Transverse colon (tissue), 4 donors: ENCODE measurements around the gene LILRA5.

Experiments used
- EP300 ChIP-seq: sonication (generic); formaldehyde crosslinking; IDR thresholded peaks from one replicate; pipeline ENCODE4 v1.6.1; 2017; ENCODE audit warnings: antibody characterized with exemption, low read depth
- POLR2A ChIP-seq: fragments of 450-650 bp; IDR thresholded peaks from one replicate; pipeline ENCODE4 v1.6.1; 2016; ENCODE audit warnings: antibody characterized with exemption, mild to moderate bottlenecking, moderate library complexity
- POLR2AphosphoS5 ChIP-seq, 3 donors: sonication (generic); formaldehyde crosslinking; IDR thresholded peaks; one replicate each; pipeline ENCODE4 v1.6.1; 2016; ENCODE audit warnings: antibody characterized with exemption in 3 of 3
- TF ChIP-seq, protein P1 (sequence below), 5 experiments: fragments of 200-600 bp in 3 of 5; fragments of 450-650 bp in 2 of 5; sonication (generic) in 3 of 5; IDR thresholded peaks; 1 replicate in 2 of 5; 2 replicates in 3 of 5; pipeline ENCODE4 v1.5.1; 2016 to 2017; ENCODE audit warnings: antibody characterized with exemption in 5 of 5, inconsistent platforms in 3 of 5, mild to moderate bottlenecking in 2 of 5, moderate library complexity in 1 of 5

DNA sequence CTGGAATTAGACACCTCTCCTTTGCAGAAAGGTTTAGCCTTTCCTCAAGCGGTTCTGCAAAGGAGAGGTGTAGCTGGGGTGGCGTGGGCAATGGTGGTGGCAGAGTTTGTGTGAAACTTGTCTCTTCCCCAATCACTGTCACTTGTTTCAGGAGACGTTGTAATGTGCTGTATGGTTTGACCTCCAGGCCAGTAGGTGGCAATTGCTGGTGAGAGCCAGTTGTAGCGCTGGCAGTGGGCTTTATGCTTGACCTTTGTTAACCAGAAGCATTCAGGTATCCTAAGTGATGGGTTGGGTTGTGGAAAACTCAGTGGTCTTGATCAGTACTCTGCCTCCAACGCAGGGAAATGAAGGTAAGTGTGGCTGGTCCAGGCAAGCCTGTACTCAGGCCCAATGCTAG, 12.7 kb upstream of the LILRA5 start:
- no peak for TF ChIP-seq POLR2AphosphoS5 (IDR thresholded peaks at IDR 0.05)
- TF ChIP-seq, protein P1, sequence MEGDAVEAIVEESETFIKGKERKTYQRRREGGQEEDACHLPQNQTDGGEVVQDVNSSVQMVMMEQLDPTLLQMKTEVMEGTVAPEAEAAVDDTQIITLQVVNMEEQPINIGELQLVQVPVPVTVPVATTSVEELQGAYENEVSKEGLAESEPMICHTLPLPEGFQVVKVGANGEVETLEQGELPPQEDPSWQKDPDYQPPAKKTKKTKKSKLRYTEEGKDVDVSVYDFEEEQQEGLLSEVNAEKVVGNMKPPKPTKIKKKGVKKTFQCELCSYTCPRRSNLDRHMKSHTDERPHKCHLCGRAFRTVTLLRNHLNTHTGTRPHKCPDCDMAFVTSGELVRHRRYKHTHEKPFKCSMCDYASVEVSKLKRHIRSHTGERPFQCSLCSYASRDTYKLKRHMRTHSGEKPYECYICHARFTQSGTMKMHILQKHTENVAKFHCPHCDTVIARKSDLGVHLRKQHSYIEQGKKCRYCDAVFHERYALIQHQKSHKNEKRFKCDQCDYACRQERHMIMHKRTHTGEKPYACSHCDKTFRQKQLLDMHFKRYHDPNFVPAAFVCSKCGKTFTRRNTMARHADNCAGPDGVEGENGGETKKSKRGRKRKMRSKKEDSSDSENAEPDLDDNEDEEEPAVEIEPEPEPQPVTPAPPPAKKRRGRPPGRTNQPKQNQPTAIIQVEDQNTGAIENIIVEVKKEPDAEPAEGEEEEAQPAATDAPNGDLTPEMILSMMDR (IDR thresholded peaks at IDR 0.05): no peak
- TF ChIP-seq POLR2A: no peak
- no peak for TF ChIP-seq EP300
